Body of pancreas (tissue), 4 donors: ENCODE results near the gene GOPC. TPM values are rescaled to one million over a fixed set of nuclear protein-coding genes. Genes with fewer than 3 reads are reported as not detected.

Experiments used
- ATAC-seq: fragments of 150-250 bp; one replicate; pipeline ENCODE4 v1.9.1; 2016
- DNase-seq, 4 donors: peaks; one replicate each; pipeline ENCODE4 v3.0.0-alpha.2; 2019
- H3K27ac ChIP-seq, 4 donors: fragments of 200-600 bp; sonication (generic); 1 replicate in 3 of 4; 2 replicates in 1 of 4; pipeline versions ENCODE4 v1.5.1 to v1.6.1; 2016 to 2019; ENCODE audit warnings: mild to moderate bottlenecking in 1 of 4, mixed read lengths in 1 of 4, moderate library complexity in 1 of 4
- H3K27me3 ChIP-seq, 2 donors: fragments of 200-600 bp; sonication (generic); one replicate each; pipeline ENCODE4 v1.6.0; 2016; ENCODE audit warnings: mild to moderate bottlenecking in 1 of 2
- H3K36me3 ChIP-seq, 2 donors: fragments of 200-600 bp; sonication (generic); replicated peaks in 1 of 2; 2 replicates each; pipeline ENCODE4 v1.5.1; 2016; ENCODE audit warnings: low read depth in 2 of 2; ENCODE audit not compliant: insufficient read depth in 1 of 2
- H3K4me1 ChIP-seq: fragments of 200-600 bp; sonication (generic); one replicate; pipeline ENCODE4 v1.6.0; 2016
- H3K4me3 ChIP-seq, 2 donors: fragments of 200-600 bp; sonication (generic); 1 replicate in 1 of 2; 2 replicates in 1 of 2; pipeline ENCODE4 v1.5.1; 2016 to 2019
- H3K9me3 ChIP-seq, 3 donors: fragments of 200-600 bp; sonication (generic); 1 replicate in 2 of 3; 2 replicates in 1 of 3; pipeline ENCODE4 v1.5.1; 2016
- POLR2A ChIP-seq, 3 donors: fragments of 450-650 bp; IDR thresholded peaks; one replicate each; pipeline ENCODE4 v1.6.1; 2016; ENCODE audit warnings: antibody characterized with exemption in 3 of 3, mild to moderate bottlenecking in 2 of 3
- WGBS, 2 donors: methylation state at CpG; one replicate each; pipeline ENCODE4 v1.1.5; 2017; 5-methylcytosine and 5-hydroxymethylcytosine counted together
- intact Hi-C: fragments of 100-400 bp; cut with DNase I; formaldehyde crosslinking; loops from one replicate; pipeline ENCODE4 v1.15.1; 2023
- total RNA-seq, 2 donors: library from RNA; depleted of rRNA; stranded (reverse); fragments of >200 nt; gene quantifications; one replicate each; pipeline ENCODE4 v1.1.0, GENCODE V29; 2016
- TF ChIP-seq, protein P1 (sequence below), 7 experiments: fragments of 450-650 bp in 4 of 7; fragments of 200-600 bp in 3 of 7; sonication (generic) in 3 of 7; IDR thresholded peaks; one replicate each; pipeline ENCODE4 v1.5.1; 2016 to 2019; ENCODE audit warnings: antibody characterized with exemption in 7 of 7

Gene GOPC
- total RNA-seq, 2 donors from 2014 or later: 7.9 to 16.6 TPM

DNA sequence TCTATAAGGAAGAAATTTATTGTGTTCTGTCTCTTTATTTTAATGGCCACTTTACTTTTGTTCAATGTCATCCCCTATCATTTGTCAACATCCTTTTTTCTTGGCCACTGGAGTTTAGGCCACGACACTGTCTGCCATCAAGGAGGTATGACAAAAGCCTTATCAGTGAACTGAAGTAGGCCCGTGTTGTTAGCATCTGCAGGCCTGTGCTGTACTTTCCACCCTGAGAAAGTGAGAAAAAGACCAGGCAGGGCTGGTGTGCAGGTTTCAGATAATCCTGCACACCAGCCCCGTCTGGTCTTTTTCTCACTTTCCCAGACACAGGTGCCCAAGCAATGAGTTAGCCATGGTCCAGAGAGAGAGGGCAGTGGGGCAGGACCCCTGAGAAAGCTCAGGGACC lies 57.6 kb downstream of the GOPC start:
- WGBS, 2 donors: 42 to 45% methylated on average over 3 of the region's 3 CpGs
- H3K36me3 ChIP-seq: peaks cover 0 to 2% of the 10 kb centered on the region in 2 donors
- H3K4me1 ChIP-seq: no peaks in the 10 kb centered on the region
- DNase-seq (no peak), ATAC-seq (no peak)
- H3K4me3 ChIP-seq: no peak overlapping the region
- no peaks in the 10 kb centered on the region for H3K9me3 ChIP-seq
- no peak overlapping the region for H3K27ac ChIP-seq
- TF ChIP-seq POLR2A (IDR thresholded peaks at IDR 0.05): no peak
- TF ChIP-seq, protein P1, sequence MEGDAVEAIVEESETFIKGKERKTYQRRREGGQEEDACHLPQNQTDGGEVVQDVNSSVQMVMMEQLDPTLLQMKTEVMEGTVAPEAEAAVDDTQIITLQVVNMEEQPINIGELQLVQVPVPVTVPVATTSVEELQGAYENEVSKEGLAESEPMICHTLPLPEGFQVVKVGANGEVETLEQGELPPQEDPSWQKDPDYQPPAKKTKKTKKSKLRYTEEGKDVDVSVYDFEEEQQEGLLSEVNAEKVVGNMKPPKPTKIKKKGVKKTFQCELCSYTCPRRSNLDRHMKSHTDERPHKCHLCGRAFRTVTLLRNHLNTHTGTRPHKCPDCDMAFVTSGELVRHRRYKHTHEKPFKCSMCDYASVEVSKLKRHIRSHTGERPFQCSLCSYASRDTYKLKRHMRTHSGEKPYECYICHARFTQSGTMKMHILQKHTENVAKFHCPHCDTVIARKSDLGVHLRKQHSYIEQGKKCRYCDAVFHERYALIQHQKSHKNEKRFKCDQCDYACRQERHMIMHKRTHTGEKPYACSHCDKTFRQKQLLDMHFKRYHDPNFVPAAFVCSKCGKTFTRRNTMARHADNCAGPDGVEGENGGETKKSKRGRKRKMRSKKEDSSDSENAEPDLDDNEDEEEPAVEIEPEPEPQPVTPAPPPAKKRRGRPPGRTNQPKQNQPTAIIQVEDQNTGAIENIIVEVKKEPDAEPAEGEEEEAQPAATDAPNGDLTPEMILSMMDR (IDR thresholded peaks at IDR 0.05): no peak
- intact Hi-C loops: no loop called here
- H3K27me3 ChIP-seq: no peaks in the 10 kb centered on the region

DNA sequence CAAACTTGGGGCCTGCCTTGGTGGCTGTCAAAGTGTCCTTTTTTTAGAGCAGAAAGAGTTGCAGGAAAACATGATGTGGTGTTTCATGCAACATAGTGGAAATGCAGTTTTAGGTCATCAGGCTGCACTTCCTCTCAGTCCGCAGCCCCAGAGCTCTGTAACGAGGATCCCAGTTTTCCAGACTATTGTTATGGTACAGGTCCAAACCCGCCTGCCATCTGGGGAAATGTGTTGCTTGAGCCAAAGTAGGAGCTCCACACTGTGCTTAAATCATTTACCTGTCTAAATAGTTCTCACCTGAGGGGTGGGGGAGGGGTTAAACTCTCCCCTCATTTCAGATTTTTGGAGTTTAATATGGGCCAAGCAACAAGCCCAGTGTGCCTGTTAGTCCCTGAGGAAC lies 59.8 kb downstream of the GOPC start:
- DNase-seq (no peak), ATAC-seq (no peak)
- intact Hi-C loops: no loop called here
- Histone ChIP-seq H3K4me1 (no peaks in the 10 kb centered on the region), H3K27me3 (no peaks in the 10 kb centered on the region), H3K9me3 (no peaks in the 10 kb centered on the region), H3K36me3 (peaks cover 0 to 4% of the 10 kb centered on the region in 2 donors), H3K27ac (no peak overlapping the region), H3K4me3 (no peak overlapping the region)
- TF ChIP-seq POLR2A (IDR thresholded peaks at IDR 0.05): no peak
- TF ChIP-seq, protein P1 (IDR thresholded peaks at IDR 0.05): no peak
- 89 to 95% methylated on average over 3 of the region's 3 CpGs for whole genome bisulfite sequencing, 2 donors

DNA sequence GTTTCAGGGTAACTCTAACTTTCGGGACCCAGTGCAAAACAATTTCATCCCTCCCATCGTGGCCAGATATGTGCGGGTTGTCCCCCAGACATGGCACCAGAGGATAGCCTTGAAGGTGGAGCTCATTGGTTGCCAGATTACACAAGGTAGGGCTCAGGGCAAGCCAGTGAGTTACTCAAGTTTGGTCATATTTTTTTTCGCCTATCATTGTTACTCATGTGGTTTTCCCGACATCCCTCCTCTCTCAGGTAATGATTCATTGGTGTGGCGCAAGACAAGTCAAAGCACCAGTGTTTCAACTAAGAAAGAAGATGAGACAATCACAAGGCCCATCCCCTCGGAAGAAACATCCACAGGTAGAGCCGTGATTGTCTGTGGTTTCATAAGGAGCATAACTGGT lies 61.6 kb downstream of the GOPC start:
- peaks cover 0 to 4% of the 10 kb centered on the region in 2 donors for H3K36me3 ChIP-seq
- no peak for ATAC-seq
- TF ChIP-seq, protein P1 (IDR thresholded peaks at IDR 0.05): no peak
- TF ChIP-seq POLR2A (IDR thresholded peaks at IDR 0.05): no peak

DNA sequence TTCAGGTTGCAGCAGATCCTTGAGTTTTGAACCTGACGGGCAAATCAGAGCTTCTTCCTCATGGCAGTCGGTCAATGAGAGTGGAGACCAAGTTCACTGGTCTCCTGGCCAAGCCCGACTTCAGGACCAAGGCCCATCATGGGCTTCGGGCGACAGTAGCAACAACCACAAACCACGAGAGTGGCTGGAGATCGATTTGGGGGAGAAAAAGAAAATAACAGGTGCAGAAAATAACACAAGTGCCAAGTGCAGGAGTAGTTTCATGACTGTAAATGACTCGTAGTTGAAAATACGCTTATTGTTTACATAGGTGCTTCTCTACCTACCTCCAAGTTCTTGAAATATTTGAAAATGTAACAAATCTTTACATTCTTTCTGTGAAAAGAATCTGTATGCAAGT lies 63.7 kb downstream of the GOPC start:
- no peak overlapping the region for H3K27ac ChIP-seq
- ATAC-seq: no peak

More for the DNA sequence above, 61.6 kb downstream of the GOPC start:
- no peak for DNase-seq
- intact Hi-C loops: no loop called here
- no peak overlapping the region for H3K27ac ChIP-seq
- H3K9me3 ChIP-seq: no peaks in the 10 kb centered on the region
- WGBS, 2 donors: 92 to 97% methylated on average over 8 of the region's 8 CpGs
- no peaks in the 10 kb centered on the region for H3K27me3 ChIP-seq
- H3K4me1 ChIP-seq: no peaks in the 10 kb centered on the region
- no peak overlapping the region for H3K4me3 ChIP-seq

GRCh38 chr6:117536317-117536716 lies 66.0 kb downstream of the GOPC start:
- intact Hi-C loops: no loop called here
- DNase-seq (no peak), ATAC-seq (no peak)
- H3K36me3 ChIP-seq: peaks cover 0 to 2% of the 10 kb centered on the region in 2 donors
- no peaks in the 10 kb centered on the region for H3K4me1 ChIP-seq
- no peaks in the 10 kb centered on the region for H3K9me3 ChIP-seq
- TF ChIP-seq POLR2A (IDR thresholded peaks at IDR 0.05): no peak
- TF ChIP-seq, protein P1 (IDR thresholded peaks at IDR 0.05): no peak
- no peak overlapping the region for H3K27ac ChIP-seq
- no peaks in the 10 kb centered on the region for H3K27me3 ChIP-seq
- WGBS, 2 donors: 89 to 90% methylated on average over 4 of the region's 4 CpGs
- no peak overlapping the region for H3K4me3 ChIP-seq

More for the DNA sequence above, 63.7 kb downstream of the GOPC start:
- WGBS, 2 donors: 87 to 91% methylated on average over 9 of the region's 9 CpGs
- no peak for DNase-seq
- TF ChIP-seq, protein P1 (IDR thresholded peaks at IDR 0.05): no peak
- TF ChIP-seq POLR2A (IDR thresholded peaks at IDR 0.05): no peak
- H3K27me3 ChIP-seq: no peaks in the 10 kb centered on the region
- peaks cover 0 to 2% of the 10 kb centered on the region in 2 donors for H3K36me3 ChIP-seq
- H3K4me1 ChIP-seq: no peaks in the 10 kb centered on the region
- H3K4me3 ChIP-seq: no peak overlapping the region
- intact Hi-C loops: no loop called here
- H3K9me3 ChIP-seq: no peaks in the 10 kb centered on the region
